DOHH2 (cell line): ENCODE measurements around the gene CBARP.

Experiments used
- H3F3A ChIP-seq: fragments of 200-600 bp; sonication (generic), shearing (Covaris generic); 2 replicates; pipeline ENCODE4 v1.6.0; 2016; ENCODE audit warnings: antibody characterized with exemption, mild to moderate bottlenecking; ENCODE audit not compliant: control insufficient read depth, insufficient read depth
- H3K27ac ChIP-seq: fragments of 200-600 bp; sonication (generic); 2 replicates; pipeline ENCODE4 v1.5.1; 2014; ENCODE audit warnings: low read depth, mild to moderate bottlenecking, low read length, moderate library complexity
- H3K27me3 ChIP-seq: fragments of 200-600 bp; sonication (generic); 2 replicates; pipeline ENCODE4 v1.6.1; 2014; ENCODE audit warnings: mild to moderate bottlenecking, low read length, mixed read lengths; ENCODE audit not compliant: control insufficient read depth
- H3K36me3 ChIP-seq: fragments of 200-600 bp; sonication (generic); 2 replicates; pipeline ENCODE4 v1.6.1; 2014; ENCODE audit warnings: mild to moderate bottlenecking, low read length, moderate library complexity, mixed read lengths; ENCODE audit not compliant: control insufficient read depth
- H3K4me1 ChIP-seq: fragments of 200-600 bp; sonication (generic); 2 replicates; pipeline ENCODE4 v1.6.1; 2014; ENCODE audit warnings: mild to moderate bottlenecking, low read length, mixed read lengths; ENCODE audit not compliant: control insufficient read depth
- H3K4me2 ChIP-seq: fragments of 200-600 bp; sonication (generic); 2 replicates; pipeline ENCODE4 v1.6.0; 2014; ENCODE audit warnings: mild to moderate bottlenecking, low read length, moderate library complexity
- H3K4me3 ChIP-seq: fragments of 200-600 bp; sonication (generic); 2 replicates; pipeline ENCODE4 v1.5.1; 2014; ENCODE audit warnings: mild to moderate bottlenecking, low read length, mixed read lengths
- H3K79me2 ChIP-seq: fragments of 200-600 bp; sonication (generic); 2 replicates; pipeline ENCODE4 v1.6.1; 2014; ENCODE audit warnings: mild to moderate bottlenecking, low read length, mixed read lengths; ENCODE audit not compliant: control insufficient read depth
- H3K9me2 ChIP-seq: fragments of 200-600 bp; sonication (generic); replicated peaks from 2 replicates; pipeline ENCODE4 v1.6.1; 2014; ENCODE audit warnings: mild to moderate bottlenecking, low read length, mixed read lengths; ENCODE audit not compliant: control insufficient read depth
- H3K9me3 ChIP-seq: fragments of 200-600 bp; sonication (generic); 2 replicates; pipeline ENCODE4 v1.6.1; 2014; ENCODE audit warnings: antibody characterized with exemption, low read length, mixed read lengths; ENCODE audit not compliant: control insufficient read depth, insufficient read depth
- H4K20me1 ChIP-seq: fragments of 200-600 bp; sonication (generic); 2 replicates; pipeline ENCODE4 v1.6.0; 2014; ENCODE audit warnings: low read depth, mild to moderate bottlenecking, antibody characterized with exemption, low read length, moderate library complexity; ENCODE audit not compliant: control insufficient read depth, insufficient read depth
- CTCF ChIP-seq: fragments of 200-600 bp; sonication (generic); IDR thresholded peaks from one replicate; pipeline ENCODE4 v1.5.1; 2014; ENCODE audit warnings: antibody characterized with exemption, mild to moderate bottlenecking, low read depth, low read length; ENCODE audit not compliant: poor library complexity, severe bottlenecking
- EZH2phosphoT487 ChIP-seq: fragments of 200-600 bp; sonication (generic); IDR thresholded peaks from 2 replicates; pipeline ENCODE4 v1.6.1; 2017; ENCODE audit warnings: borderline replicate concordance, mild to moderate bottlenecking, antibody characterized with exemption, low read length, moderate library complexity, mixed read lengths

CBARP gene

GRCh38 chr19:1231729-1232637, 5.8 kb downstream of the CBARP start:
- Histone ChIP-seq H3K4me2 (no peak overlapping the region), H3K4me1 (peaks cover under 1% of the 10 kb centered on the region; the same call in 1 of the 2 replicates), H3F3A (0 out of 2 replicates have a peak, but pooled peaks cover 6% of the 10 kb centered on the region), H3K36me3 (peaks cover 6% of the 10 kb centered on the region; the same call in 1 of the 2 replicates), H3K27me3 (peaks cover 12% of the 10 kb centered on the region), H3K79me2 (no peaks in the 10 kb centered on the region), H3K27ac (no peak overlapping the region), H3K9me3 (no peaks in the 10 kb centered on the region), H3K9me2 (no peaks in the 10 kb centered on the region), H3K4me3 (no peak overlapping the region), H4K20me1 (no peaks in the 10 kb centered on the region; the same call in 1 of the 2 replicates)
- TF ChIP-seq CTCF (no peak), EZH2phosphoT487 (no peak)

GRCh38 chr19:1230783-1231489, 6.9 kb downstream of the CBARP start:
- no peaks in the 10 kb centered on the region; the same call in 1 of the 2 replicates for H4K20me1 ChIP-seq
- H3K4me1 ChIP-seq = no peaks in the 10 kb centered on the region
- no peak overlapping the region for H3K4me2 ChIP-seq
- no peaks in the 10 kb centered on the region for H3K9me2 ChIP-seq
- H3K9me3 ChIP-seq = no peaks in the 10 kb centered on the region
- H3F3A ChIP-seq = 0 out of 2 replicates have a peak, but pooled peaks cover 6% of the 10 kb centered on the region
- no peak overlapping the region for H3K27ac ChIP-seq
- no peak overlapping the region for H3K4me3 ChIP-seq
- no peaks in the 10 kb centered on the region for H3K79me2 ChIP-seq
- H3K36me3 ChIP-seq = peaks cover 16% of the 10 kb centered on the region
- peaks cover 4% of the 10 kb centered on the region for H3K27me3 ChIP-seq
- peak; percentile 16 for TF ChIP-seq CTCF
- TF ChIP-seq EZH2phosphoT487 = no peak

- Histone ChIP-seq H3K27ac (no peak overlapping the region), H3K79me2 (no peaks in the 10 kb centered on the region), H3K4me1 (no peaks in the 10 kb centered on the region), H3K9me3 (no peaks in the 10 kb centered on the region), H3K9me2 (no peaks in the 10 kb centered on the region), H3F3A (0 out of 2 replicates have a peak, but pooled peaks cover 6% of the 10 kb centered on the region), H3K4me3 (no peak overlapping the region), H3K36me3 (peaks cover 20% of the 10 kb centered on the region), H3K27me3 (no peaks in the 10 kb centered on the region), H4K20me1 (no peaks in the 10 kb centered on the region; the same call in 1 of the 2 replicates), H3K4me2 (no peak overlapping the region)
- no peak for TF ChIP-seq EZH2phosphoT487
- TF ChIP-seq CTCF = no peak
Observed at GRCh38 chr19:1229924-1230782, 7.7 kb downstream of the CBARP start.
